OCI-LY7 (cell line): Measurements from ENCODE around the gene KIF21B.

ENCODE experiments used
- CTCF ChIP-seq: fragments of 200-600 bp; sonication (generic); conservative IDR thresholded peaks from 2 replicates; pipeline ENCODE4 v1.5.1; 2014; ENCODE audit warnings: mild to moderate bottlenecking, antibody characterized with exemption, low read length, moderate library complexity, mixed read lengths
- EZH2phosphoT487 ChIP-seq: fragments of 200-600 bp; sonication (generic); IDR thresholded peaks from 2 replicates; pipeline ENCODE4 v1.6.1; 2018; ENCODE audit warnings: low read depth, borderline replicate concordance, mild to moderate bottlenecking, mixed run types, antibody characterized with exemption, low read length, moderate library complexity, mixed read lengths

- TF ChIP-seq CTCF (no peak), EZH2phosphoT487 (no peak)
Observed at GRCh38 chr1:200972985-200973742, 50.4 kb downstream of the KIF21B start.
